GM18867 (cell line): ENCODE data around the gene ADCY7.

Source experiments
- ATAC-seq: cut with Tn5 transposase; IDR thresholded peaks from one replicate; pipeline ENCODE4 v1.9.1; 2021; ENCODE audit warnings: mild to moderate bottlenecking, moderate library complexity; ENCODE audit not compliant: unreplicated experiment

Gene ADCY7

DNA sequence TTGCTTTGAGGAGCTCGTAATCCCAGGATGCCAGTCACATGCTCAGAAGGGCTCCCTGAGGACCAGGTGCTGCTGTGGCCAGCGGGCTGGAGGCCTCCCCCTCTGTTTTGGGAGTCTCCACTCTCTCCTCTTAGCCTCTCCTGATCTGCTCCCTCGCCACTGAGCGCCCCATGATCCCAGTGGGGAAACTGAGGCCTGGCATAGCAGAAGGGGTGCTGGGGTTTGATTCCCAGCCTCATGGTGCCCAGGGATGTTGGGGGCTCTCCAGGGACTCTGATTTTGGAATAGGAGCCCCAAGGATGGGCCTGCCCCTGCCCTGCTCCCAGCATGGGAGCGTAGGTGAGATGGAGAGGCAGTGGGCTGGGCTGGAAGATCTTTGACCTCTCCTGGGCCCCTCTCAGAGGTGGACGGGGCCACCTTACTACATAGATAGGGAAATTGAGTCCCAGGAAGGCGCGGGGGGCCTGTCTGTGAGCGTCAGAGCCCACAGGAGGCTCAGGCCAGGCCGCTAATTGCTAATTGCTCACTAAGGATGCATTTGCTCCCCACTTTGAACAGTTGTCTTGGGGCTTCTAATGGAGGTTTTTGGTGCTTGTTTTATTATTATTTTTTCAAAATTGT, 525 bp upstream of the ADCY7 start:
- no peak for ATAC-seq

- ATAC-seq: no peak
These were observed 840 bp downstream of the ADCY7 start for GRCh38 chr16:50267151-50267631.

- ATAC-seq: no peak
These were observed 1.3 kb downstream of the ADCY7 start for GRCh38 chr16:50267651-50268050.

GRCh38 chr16:50268352-50268751, 2.0 kb downstream of the ADCY7 start:
- ATAC-seq: no peak

DNA sequence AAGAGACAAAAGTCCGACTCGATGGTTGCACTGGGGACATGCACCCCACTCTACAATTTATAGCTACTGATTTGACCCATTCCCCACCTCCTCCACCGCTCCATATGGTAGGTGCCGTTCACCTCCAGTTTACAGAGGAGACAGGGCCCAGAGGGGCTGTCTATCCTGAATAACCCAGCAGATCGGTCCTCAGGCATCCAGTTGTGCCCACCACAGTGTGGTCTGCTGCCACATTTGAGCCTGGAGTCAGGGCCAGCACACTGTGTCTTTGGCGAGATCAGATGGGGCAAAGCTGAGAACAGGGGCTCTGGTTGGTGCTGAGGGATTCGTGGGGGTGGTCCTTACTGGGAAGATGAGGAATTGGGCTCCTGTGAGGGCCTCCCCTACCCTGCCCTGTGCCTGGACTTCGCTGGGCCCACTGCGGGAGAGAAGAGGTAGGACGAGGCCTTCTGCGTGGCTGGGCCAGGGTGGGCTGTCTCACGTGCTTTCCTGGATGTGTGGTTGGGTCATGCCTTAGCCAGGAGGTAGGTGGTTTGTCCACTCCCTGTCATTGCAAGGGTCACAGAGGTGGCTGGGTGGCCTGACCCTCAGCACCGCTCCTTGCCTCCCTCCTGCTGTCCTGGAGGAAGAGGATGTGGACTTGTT, 2.8 kb downstream of the ADCY7 start:
- ATAC-seq: no peak

GRCh38 chr16:50269769-50270509, 3.6 kb downstream of the ADCY7 start:
- ATAC-seq: no peak

DNA sequence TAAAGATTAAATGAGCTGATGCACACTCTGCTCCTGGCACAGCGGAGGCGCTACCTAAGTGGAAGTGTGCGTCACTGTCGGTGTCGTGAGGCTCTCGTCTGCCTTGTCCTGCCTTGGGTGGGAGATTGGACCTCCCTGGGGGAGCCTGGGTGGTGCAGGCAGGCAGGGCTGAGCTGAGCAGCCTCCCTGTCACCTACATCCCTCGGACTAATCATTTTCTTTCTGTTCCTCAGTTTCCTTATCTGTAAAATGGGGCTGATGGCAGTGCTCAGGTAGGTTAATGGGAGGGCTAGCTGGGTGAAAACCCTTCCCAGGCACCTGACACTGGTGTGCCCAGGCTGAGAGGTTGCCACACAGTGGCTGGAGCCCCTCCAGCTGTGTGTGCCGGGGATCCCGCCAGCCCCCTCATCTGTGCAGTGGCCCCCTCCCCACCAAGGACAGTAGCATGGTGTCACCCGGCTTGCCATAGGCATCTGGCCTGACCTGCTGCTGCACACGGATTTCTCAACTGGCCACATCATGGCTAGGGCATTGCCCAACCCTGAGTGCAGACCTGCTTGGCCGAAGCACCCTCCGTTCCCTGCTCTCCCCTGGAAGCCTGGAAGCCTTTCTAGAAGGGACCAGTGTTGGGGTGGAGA, 4.3 kb downstream of the ADCY7 start:
- no peak for ATAC-seq

GRCh38 chr16:50271148-50272041, 5.0 kb downstream of the ADCY7 start:
- no peak for ATAC-seq

DNA sequence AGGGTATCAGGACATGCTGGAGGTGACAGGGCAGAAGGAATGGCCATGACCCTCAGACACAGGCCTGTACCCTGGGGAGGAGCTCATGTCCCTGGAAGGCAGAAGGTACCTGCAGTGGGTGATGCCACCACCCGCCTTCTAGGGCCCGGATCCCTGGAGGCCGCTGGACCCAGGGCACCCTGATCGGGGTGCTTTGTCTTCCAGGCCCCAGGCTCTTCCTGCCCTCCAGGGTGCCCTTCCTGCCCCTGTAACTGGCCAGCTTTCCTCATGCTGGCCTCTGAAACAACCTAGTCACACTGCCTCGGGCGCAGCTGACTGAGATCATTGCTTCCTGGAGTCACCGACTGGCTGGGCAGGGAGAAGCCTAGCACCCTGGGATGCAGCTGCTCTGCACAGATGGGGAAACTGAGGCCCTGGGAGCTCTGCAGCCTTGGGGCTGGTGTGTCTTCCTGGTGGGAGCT, 5.8 kb downstream of the ADCY7 start:
- ATAC-seq: no peak

- no peak for ATAC-seq
These were observed 6.5 kb downstream of the ADCY7 start for GRCh38 chr16:50272687-50273381.

GRCh38 chr16:50273382-50273690, 7.0 kb downstream of the ADCY7 start:
- no peak for ATAC-seq

- peak; percentile 71 for ATAC-seq
These were observed 7.6 kb downstream of the ADCY7 start for GRCh38 chr16:50273888-50274325.

GRCh38 chr16:50274326-50275097, 8.2 kb downstream of the ADCY7 start:
- ATAC-seq: peak; percentile 39

DNA sequence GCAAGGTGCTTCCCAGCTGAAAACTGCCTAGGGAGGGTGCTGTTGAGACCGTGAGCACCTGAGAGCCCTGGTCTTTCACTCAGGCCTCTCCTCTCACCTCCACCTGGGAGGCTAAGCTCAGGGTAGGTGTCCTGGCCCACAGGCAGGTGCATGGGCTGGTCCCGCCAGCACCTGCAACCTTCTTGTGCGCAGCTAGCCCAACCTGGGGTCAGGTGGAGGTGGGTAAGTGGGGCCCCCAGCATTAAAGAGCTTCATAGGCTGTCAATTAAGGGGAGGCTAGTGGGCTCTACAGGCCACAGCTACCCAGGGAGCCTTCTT, 8.7 kb downstream of the ADCY7 start:
- ATAC-seq: no peak

DNA sequence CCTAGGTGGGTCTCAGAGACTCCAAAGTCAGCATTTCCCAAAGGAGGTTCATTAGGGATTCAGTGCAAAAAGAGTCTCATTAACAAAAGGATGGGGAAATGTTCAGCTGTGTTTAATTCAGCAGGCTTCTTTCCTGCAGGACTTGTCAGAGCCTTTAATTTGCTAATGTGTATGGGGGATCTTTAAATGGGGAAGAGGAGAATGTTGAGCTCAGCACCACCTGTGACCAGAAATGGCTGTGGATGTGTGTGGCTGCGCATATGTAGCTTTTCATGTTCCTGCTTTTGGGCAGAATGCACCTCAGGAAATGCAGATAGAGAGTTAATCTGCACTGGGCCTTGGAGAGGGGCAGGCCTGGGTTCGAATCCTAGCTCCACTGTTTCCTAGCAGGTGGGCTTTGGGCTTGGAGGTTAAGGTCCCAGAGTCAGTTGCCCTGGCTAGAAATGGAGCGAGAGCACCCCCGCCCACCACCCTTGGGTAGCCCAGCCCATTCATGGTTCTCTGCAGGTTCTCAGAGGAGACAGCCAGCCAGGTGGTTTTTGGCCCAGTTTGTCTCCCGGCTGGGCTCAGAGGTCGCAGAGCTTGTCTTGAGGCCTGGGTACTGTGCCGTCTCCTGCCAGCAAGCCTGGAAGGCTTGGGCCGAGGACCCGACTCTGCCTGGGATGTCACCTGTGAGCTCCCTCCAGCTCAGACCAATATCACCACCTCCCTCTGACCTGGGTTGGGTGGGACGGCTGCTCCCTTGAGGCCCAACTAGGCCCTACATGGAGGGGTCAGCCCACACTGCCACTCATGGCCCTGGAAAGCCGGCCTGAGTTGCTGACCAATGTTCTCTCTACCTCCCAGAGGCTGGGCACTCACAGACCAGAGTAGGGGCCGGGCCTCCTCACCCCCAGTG, 9.3 kb downstream of the ADCY7 start:
- no peak for ATAC-seq

DNA sequence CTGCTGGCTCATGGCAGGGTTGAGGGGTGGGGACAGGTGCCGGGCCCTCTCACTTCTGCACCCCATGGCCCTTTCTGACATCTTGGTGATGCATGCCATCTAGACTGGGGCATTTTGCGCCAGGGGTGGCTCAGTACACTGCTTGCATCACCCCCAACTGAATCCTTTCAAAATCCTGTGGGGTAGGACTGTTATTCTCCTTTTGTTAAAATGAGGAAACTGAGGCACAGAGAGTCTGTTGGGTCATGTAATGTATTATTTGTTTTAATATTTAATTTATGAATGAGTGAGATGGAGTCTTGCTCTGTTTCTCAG, 9.9 kb downstream of the ADCY7 start:
- ATAC-seq: no peak

DNA sequence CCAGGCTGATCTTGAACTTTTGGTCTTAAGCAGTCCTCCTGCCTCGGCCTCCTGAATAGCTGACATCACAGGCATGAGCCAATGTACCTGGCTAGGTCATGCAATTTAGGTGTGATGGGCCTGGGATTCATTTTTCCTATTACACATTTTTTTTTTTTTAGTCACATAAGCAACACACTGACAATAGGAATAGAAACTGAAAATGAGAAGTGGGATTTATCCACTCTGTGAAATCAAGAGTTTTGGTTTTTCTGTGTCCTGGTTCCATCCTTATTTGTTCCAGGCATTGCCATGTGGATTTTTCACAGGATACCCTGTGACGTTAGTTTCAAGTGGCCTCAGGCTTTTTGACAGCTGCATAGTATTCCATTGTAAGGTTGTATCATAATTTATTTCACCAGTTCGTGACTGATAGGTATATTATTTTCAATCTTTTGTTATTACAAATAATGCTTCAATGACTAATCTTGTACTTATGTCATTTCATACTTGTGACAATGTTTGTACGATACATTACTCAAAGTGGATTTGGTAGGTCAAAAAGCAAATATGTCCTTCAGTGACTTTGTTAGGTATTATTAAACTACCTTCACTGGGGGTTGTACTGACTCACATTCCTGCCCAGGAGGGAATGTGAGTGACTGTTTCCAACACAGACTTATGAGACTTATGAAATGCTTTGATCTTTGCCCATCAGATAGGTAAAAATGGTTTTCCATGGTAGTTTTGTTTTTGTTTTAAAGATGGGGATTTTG, 10.6 kb downstream of the ADCY7 start:
- ATAC-seq: no peak

DNA sequence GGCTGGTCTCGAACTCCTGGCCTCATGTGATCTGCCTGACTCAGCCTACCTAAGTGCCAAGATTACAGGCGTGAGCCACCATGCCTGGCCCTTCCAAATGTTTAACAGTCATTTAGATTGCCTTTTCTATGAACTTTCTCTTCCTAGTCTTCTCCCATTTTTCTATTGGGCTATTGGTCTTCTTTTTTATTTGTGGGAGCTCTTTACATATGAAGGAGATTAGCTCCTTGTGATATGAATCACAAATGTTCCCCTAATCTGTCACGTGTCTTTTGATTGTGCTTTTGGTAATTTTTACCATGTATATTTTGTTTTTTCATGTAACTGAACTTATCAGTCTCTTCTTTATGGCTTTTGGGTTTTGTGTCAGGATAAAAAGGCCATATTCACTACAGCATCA, 11.9 kb downstream of the ADCY7 start:
- ATAC-seq: no peak
